ENCODE results near the gene RANBP3.
"Not testable (repeated sequence)": the region's sequence is repeated elsewhere in the genome, so short reads cannot be mapped to it uniquely, and the experiment has no call there.

Gene RANBP3

DNA sequence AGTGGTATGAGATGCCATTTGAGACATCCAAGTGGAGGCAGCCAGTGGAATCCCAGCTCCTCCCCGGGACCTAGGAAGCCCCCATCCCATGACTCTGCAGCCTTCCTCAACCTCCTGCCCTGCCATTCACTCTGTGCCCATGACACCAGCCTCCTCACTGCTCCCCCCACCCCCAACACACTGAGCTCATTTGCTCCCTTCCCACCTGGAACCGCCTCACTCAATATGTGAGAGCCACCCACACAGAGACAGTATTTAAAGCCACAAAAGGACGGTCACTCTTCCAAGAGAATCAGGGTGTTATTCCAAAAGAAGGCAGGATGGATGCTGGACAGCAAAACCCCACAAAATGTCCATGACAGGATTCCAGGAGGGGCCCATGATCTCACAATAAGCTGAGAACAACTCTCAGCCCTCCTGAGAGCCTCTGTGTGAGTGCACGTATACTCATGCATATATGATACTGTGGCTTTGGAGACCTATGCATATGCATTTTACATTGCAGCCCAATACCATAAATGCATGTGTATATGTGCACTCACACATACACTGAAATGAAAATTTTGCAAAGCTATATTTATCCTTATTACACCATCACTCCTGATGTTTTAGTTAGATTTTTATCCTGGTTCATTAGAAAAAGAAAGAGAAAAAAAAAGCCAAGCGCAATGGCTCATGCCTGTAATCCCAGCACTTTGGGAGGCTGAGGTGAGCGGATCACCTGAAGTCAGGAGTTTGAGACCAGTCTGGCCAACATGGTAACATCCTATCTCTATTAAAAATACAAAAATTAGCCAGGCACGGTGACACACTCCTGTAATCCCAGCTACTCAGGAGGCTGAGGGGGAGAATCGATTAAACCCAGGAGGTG lies 10.8 kb upstream of the RANBP3 start:
- DNase-seq (ENCODE audit: extremely low read depth in 1 of 2, low read depth in 1 of 2) = no peak

DNA sequence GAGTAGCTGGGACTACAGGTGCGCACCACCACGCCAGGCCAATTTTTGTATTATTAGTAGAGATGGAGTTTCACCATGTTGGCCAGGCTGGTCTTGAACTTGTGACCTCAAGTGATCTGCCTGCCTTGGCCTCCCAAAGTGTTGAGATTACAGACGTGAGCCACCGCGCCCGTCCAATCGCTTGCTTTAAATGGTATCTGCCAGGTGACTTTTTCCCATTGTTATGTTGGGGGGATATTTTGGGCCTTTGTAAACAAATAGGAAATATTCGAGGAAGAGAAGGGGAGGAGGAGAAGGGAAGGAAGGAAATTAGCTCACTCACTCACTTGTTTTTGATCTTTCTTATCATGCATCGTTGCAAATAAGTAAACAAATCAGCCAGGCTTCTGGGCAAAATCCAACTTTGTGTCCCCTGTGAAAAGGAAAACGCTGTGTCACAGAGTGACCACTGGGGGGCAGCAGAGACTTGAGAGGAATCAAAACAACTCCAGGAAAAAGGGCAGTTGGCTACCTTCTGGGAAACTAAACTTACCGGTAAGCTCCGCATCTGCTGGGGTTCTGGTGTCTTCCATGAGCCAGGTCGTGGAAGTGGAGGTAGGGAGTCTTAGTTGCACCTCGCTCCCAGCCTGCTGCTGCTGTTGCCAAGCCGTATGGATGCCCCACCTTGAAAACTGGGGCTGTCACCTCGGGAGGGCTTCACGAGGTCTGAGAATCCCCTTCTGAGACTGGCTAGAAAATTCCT lies 9.3 kb upstream of the RANBP3 start:
- DNase-seq (ENCODE audit: extremely low read depth in 1 of 2, low read depth in 1 of 2) = peak; percentile 21 to 47

DNA sequence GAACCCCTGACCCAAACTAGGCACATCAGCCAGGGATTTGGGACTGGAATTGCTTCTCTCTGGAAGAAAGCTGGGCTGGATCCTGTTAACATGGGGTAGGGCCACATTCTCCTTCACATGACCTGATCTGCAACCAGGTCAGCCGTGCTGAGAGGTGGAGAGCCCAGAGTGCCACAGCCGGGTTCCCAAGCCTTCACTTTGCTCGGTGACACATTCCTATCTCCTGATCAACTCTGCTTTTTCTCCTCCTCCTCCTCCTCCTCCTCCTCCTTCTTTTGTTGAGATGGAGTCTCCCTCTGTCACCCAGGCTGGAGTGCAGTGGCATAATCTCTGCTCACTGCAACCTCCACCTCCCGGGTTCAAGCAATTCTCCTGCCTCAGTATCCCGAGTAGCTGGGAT lies 7.9 kb upstream of the RANBP3 start:
- DNase-seq (ENCODE audit: extremely low read depth in 1 of 2, low read depth in 1 of 2) = not testable (repeated sequence)

DNA sequence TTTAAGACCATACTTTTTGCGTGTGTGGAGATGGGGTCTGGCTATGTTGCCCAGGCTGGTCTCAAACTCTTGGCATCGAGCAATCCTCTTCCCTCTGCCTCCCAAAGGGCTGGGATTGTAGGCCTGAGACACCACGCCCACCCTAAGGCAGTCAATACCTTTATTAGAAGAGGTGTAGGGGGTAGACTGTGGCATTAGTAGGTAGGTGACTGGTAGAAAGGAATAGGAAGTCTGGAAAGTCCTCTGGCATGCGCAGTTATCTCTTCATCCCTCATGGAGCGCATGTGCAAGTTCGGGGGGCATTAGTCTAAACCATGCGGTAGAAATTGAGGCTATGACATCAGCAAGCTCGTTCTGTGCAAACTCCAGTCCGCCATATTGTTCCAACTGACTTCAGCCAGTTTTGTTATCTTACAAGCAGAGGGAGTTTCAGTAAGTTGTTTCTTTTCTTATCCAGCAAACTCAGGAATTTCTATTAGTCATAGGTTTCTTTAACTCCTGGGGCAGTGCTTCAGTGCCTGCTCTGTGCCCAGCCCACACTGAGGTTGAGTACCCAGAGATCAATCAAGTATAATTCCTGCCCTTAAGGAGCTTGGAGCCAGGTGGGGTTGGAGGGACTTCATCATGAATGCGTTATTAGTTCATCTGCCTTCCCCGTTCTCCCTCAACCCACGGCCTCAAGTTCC lies 7.3 kb upstream of the RANBP3 start:
- DNase-seq (ENCODE audit: extremely low read depth in 1 of 2, low read depth in 1 of 2) = no peak

DNA sequence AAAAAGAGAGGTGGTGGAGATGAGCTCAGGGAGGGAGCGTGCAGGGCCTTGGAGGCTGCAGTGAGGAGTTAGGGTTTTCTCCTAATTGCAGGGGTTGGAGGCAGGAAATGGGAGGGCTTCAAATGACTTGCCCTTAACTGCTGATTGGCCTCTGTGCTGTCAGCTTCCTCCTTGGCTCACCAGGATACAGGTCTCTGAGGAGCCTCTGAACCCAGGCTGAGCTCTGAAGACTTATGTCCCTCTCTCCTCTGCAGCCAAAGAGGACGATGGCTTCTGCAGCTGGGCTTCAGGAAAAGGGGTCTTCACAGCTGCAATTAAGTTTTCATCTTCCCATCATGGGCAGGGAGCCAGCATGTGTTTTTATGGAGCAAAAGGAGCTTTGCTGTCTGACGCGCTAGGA lies 6.7 kb upstream of the RANBP3 start:
- DNase-seq (ENCODE audit: extremely low read depth in 1 of 2, low read depth in 1 of 2) = no peak

DNA sequence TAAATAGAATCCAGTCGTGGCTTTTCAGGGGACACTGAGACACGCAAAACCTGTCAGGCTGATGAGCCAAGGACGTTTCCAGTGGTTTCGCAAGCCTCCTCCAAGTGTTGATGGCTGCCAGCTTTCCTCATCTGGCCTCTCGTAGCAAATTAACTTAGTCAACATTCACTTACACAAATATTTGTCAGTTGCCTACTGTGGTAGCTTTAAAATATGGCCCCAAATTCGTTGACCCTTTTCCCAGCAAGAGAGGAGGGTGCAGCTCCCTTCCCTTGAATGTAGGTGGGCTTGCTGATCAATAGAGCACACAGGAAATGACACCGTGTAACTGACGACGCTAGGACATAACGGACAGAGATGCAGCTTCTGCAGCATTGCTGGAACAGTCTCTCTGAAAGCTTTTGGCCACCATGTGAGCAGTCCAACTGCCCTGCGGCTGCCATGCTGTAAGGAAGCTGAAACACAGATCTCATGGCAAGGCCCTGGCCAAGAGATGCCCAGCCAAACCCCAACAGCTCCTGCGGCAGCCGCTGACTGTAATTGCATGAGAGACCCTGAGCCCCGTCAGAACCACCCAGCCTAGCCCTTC lies 5.5 kb upstream of the RANBP3 start:
- DNase-seq (ENCODE audit: extremely low read depth in 1 of 2, low read depth in 1 of 2) = peak in 1 of 2 donors; percentile 20

DNA sequence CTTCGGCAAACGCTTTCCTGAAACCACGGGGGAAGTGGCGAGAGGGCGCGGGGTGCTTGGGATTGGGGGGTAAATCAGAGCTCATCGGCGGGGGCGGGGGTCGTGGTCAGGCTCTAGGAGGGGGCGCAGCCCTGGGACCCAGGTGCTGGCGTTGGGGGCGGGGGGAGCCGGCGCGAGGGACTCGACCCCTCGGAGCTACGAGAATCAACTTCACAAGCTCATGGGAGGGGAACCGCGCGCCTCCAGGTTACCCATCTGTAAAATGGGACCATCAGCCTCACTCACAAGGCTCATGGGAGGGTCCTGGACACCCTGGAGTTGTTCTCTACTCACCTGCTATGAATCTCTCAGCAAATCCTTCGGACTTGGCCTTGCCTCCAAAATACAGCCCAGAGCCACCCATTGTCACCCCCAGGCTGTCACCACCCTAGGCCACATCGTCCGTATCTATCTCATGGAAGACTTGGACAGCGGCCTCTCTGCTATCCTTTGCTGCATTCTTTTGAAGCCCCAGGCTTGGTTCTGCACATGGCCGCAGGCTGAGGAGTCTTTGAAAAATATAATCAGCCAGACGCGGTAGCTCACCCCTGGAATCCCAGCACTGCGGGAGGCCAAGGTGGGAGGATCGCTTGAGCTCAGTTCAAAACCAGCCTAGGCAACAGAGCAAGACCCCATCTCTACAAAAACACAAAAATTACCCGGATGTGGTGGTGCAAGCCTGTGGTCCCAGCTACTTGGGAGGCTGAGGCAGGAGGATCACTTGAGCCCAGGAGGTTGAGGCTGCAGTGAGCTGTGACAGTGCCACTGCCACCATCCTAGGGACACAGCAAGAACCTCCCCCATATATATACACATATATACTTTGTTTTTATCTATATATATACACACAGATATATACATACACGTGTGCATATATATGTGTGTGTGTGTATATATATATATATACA lies 939 bp upstream of the RANBP3 start:
- no peak for DNase-seq (ENCODE audit: extremely low read depth in 1 of 2, low read depth in 1 of 2)

DNA sequence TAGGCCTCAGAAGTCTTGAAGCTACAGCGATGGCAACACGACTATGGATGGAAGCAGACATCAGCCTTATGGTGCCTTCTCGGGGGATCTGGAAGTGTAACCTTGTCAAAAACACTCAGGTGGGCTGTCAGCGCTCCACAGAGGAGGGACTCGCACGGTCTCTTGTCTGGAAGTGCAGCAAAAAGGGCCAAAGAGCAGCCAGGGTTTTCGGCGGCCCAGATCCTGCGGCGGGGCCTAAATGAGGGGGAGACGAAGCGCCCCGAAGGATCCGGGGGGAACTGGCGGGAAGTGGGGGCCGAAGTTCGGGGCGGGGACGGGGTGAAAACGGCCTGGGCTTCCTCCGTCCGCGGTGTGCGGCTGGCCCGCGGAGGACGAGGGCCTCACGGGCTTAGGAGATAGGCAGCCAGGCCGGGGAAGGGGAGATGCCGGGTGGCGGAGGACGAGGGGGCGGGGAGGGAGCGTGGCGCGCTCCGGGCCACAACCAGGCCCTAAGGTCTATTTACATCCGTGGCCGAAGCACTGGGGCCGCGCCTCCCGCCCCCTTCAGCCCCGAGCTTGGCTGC lies 637 bp downstream of the RANBP3 start:
- DNase-seq (ENCODE audit: extremely low read depth in 1 of 2, low read depth in 1 of 2) = no peak

DNA sequence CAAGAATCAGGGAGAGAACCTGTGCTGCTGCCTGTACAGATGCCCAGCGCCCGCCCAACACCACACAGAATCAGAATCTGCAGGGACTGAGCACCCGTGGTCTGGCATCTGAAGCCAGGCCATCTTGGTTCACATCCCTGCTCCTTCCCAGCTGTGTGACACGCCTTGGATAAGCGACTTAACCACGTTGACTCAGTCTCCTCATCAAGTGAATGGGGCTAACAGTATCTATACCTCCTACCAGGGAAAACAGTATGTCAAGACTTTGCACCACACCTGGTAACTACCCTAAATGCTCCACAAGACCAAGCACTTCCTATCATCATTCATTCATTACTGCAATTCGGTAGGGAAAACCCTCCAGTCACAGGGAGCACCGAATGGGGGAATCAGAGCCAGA lies 1.2 kb downstream of the RANBP3 start:
- DNase-seq (ENCODE audit: extremely low read depth in 1 of 2, low read depth in 1 of 2) = no peak

DNA sequence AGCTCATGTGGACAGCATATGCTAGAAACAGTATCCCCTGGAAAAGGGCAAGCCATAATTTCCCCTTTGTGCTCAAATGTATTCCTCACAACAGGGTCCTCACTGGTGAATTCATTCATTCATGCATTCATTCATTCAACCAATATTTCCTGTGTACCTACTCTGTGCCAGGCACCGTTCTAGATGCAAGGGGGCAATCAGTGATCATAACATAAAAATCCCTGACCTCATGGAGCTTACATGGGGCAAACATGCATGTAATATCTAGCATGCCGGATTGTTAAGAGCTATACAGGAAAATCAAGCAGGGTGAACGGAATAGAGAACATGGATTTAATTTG lies 2.6 kb downstream of the RANBP3 start:
- DNase-seq (ENCODE audit: extremely low read depth in 1 of 2, low read depth in 1 of 2) = no peak

DNA sequence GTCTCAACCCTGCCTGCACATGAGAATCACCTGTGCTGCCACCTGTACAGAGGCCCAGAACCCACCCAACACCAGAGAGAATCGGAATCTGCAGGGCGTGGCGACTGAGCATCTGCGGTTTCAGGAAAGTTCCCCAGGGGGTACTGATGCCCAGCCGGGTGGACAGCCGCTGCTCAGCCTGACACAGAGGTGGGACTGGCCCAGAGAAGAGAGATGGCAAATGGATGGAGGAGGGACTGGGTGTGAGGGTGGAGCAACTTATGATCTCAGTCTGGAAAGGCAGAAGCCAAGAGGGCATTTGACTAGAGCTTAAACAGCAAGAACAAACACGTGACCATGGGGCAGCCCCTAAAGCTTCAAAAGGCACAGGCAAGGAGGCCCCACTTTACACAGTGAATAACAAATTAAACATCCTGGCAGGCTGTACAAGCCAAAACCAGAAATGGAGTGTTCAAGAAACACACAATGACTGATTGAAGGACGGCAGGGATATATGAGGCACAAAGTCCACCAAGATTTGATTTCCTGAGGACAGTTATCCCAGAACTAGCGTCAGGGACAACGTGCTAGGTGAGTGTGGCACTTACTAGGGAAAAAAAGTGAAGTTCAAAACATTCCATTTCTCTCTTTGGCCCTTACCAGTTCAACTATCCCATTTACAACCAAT lies 3.1 kb downstream of the RANBP3 start:
- peak in 1 of 2 donors; percentile 40 for DNase-seq (ENCODE audit: extremely low read depth in 1 of 2, low read depth in 1 of 2)

DNA sequence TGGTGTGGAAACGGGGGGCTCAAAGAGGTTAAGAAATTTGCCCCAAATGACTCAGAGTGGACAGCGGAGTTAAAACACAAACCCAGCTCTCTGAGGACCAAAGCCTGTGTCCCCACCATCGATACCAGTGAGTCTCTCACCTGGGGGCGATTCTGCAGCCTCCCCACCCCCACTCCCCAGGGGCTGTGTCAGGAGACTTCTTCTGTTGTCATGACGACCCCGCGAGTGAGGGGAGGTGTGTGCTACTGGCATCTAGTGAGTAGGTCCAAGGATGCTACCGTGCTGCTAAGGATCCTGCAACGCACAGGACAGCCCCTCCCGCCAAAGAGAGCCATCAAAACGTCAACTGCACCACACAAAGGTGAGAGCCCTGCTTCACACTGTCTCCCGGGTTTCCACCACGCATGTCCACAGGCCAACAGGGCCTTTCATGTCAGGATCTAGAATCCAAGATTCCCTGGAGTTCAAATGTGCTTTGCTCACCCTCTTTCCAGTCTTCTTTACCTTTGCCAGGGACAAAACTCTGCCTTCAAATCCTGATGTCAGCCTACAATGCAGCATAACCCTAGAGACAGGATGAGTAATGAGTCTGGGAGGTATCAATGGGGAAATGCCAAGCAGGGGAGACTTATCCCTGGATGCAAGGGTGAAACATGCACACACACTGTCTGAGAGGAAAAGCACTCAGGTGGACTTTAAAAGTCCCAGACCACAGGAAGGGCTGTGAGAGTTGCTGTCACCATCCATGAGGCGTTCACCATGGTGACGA lies 3.9 kb downstream of the RANBP3 start:
- no peak for DNase-seq (ENCODE audit: extremely low read depth in 1 of 2, low read depth in 1 of 2)

DNA sequence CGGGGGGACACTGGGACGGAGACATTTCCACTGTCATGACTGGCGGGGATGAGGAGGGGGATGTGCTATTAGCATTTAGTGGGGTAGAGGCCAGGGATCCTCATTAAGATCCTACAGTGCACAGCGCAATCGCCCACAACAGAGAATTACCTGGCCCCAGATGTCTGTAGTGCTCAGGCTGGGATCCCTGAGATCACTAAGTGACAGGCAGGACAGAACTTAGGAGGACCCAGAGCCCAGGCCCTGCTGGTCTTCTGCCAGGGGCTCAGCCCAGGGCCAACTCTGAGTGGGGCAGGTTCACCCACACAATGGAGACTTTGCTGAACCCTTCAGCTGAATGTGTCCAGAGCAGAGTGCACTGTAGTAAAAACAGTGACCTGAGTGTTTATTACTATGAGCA lies 4.6 kb downstream of the RANBP3 start:
- DNase-seq (ENCODE audit: extremely low read depth in 1 of 2, low read depth in 1 of 2) = no peak

DNA sequence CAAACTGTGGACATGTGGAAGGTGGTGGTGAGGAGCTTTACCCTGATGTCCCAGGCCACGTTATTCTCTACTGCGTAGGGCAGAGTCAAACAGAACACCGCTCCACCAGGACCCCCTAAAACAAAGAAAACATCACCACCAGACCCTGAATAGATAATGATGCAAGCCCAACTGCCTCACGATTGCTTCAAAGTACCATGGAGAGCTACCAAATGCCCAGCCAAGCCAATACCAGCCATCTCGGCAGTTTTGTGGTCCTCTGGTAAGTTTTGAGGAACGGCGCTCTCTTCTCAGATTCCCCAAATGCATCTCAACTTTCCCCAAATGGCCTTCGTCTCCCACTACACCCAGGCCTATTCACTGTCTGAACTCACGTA lies 5.6 kb downstream of the RANBP3 start:
- no peak for DNase-seq (ENCODE audit: extremely low read depth in 1 of 2, low read depth in 1 of 2)

DNA sequence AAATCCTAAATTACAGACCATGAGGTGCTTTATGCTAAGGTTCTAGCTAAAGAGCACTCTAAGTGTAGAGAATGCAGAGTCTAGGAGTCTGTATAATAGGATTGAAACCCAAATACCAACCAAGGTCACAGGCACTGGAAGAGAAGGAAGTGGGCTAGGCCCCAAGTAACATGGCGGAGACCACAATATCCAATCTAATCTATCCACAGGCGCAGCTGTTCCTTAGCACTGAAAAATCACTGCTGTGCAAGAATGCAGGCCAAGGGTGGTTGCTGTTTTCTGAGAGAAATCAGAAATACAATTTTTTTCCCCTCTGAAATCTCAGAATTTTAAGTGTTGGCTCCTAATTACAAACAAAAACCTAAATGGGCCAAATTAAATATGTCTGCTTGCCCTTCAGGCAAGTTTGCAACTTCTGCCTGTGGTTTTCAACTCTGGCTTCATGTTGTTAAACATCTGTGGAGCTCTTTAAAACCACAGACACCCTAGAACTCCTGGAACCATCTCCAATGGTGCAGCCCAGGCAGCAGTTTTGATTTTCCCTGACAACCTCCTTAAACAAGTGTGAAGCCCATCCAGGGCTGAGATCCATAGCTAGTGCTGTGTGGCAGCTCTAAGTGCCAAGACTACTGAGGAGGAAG lies 6.1 kb downstream of the RANBP3 start:
- no peak for DNase-seq (ENCODE audit: extremely low read depth in 1 of 2, low read depth in 1 of 2)

DNA sequence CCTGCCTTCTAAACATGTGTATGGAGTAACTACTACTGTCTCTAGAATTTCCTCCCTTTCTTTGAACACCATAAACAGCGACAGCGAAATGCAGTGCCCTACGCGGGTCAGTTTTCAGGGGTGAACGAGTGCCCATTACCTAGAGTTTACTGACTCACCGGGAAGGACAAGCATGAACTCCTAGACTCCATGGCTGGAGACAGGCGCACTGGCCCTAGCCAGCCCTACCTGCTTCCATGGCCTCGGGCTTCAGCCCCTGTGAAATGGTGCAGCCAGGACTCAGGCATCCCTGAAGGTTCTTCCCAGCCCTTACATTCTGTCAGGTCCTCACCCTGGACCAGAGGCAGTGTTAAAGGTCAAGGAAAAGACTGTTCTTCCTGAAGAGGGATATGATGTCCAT lies 8.5 kb downstream of the RANBP3 start:
- DNase-seq (ENCODE audit: extremely low read depth in 1 of 2, low read depth in 1 of 2) = no peak

DNA sequence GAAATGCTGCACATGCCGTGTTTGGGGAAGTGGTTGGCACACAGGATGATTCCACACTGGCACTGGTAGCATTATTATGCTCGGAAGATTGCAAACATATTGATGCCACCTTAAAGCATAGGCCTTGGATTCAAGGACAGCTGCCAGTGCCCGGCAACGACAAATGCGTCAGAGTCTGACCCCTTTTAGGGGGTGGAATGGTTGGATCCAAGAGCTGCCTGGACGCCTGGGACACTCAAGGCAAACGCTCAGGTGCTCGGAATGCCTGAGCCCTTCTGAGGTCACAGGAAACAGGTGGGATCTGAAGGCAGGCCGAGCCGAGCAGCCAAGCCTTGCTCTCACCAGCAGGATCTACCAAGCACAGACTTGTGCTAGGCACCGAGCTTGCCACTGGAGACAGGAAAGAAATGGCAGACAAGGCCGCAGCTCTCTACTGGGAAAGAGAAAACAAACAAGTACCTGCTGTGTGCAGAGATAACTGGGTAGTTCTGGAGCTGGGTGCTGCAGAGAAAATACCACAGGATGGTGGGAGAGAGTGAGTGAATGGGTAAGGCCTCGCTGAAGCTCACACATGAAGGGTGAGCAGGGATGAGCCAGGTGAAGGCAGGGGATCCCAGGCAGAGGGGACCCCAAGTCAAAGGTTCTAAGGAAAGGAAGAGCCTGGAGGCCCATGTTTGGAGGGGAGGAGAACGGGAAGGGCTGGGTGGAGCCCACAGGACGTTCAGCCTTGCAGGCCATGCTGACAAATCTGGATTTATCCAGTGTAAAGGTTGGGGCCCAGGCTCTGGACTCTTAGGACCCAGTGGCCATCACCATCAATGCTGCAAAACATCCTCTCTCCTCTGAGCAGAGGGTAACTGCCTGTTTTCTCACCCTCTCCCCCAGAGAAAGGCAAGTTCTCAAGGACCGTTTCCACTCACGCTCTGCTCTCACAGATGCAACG lies 9.2 kb downstream of the RANBP3 start:
- no peak for DNase-seq (ENCODE audit: extremely low read depth in 1 of 2, low read depth in 1 of 2)
